ENCODE measurements around the gene TPGS2.

GRCh38 chr18:36862182-36862581, 33.4 kb upstream of the TPGS2 start:
- TF ChIP-seq GATA3 (IDR thresholded peaks at IDR 0.05; ENCODE audit: low read depth, low read length) (no peak), GATA2 (IDR thresholded peaks at IDR 0.05; ENCODE audit: low read depth, low read length) (no peak)

Data from SH-SY5Y (cell line).